Choroid plexus epithelial cell (primary cell): ENCODE results near the gene MGAT2.
A peak's percentile ranks its signal among the peaks of the same experiment; 100 is the strongest.

Experiments used
- DNase-seq: peaks from one replicate; pipeline ENCODE4 v3.0.0-alpha.2; 2010; ENCODE audit warnings: low read depth
- H3K4me3 ChIP-seq: 2 replicates; pipeline ENCODE4 v1.5.1; 2011; ENCODE audit warnings: low read depth, mild to moderate bottlenecking, control low read depth, low read length, moderate library complexity
- TF ChIP-seq, protein P1 (sequence below): conservative IDR thresholded peaks from 2 replicates; pipeline ENCODE4 v1.5.1; 2011; ENCODE audit warnings: low read depth, mild to moderate bottlenecking, control low read depth, inconsistent platforms, low read length, moderate library complexity

Gene MGAT2

DNA sequence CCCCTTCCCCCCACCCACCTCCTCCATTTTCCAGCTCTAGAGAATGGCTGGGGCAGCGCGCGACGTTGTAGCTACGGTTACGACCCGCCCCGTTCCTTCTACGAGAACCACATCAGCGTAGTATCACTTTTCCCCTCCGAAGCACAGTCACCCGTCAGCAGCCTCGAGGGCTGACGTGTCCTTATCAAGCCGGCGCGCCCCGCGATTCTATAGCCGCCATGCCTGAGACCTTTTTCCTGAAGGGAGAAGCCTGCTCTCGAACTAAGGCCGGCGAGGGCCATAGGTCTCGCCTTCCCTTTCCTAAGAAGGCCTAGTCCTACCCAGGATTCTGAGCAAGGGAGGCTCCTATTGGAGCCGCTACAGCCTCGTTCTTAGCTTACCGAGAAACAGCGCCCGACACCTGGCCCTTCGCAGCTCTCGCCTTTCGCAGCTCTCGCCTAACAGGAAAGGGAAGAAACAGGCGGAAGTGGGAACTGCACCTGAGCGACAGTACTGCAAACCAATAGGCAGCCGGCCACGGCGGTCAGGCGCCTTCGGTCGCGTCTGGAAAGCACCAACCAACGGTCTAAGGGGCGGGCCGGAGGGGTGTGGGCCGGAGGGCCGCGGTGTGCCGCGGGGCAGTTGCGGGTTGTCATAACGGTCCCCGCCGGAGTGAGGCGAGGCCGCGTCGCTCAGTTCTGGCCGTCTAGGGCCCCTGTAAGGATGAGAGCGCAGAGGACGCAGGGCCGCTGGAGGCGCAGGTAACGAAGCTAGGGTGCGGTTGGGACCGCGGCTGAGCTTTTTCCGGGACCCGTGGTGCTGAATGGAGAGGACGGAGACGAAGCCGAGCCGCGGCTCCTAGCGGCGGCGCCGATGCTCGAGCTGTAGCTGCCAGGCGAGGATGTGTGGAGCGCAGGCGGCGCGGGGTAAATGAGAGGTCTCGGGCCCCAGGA, at the start of gene MGAT2, which contains the start of gene RPL36AL:
MGAT2 (plus strand) TSS at position 618 of the 932 bp plus-strand sequence. CDS start 470 bp downstream, outside the sequence.
RPL36AL (minus strand) TSS at position 445 of the 932 bp plus-strand sequence. CDS start 1,522 bp downstream, outside the sequence.
- DNase-seq: peak; percentile 99

DNA sequence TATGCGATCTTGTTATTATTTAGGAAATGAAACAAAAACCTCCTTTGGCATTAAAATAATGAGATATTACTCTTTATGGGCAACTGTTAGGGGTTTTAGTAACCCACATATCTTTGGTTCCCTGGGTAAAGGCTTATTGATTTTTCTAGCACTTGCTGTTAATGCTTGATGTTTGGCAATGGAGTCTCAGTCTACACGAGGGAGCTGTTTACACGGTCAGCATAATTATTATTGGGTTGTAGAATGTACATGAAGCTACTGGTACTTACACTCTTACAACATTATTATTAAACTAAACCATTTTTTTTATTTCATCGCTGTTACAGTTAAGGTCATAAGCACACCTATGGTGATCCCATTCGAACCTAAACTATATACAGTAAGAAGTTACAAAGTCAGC, 46.6 kb upstream of the MGAT2 start:
- TF ChIP-seq, protein P1, sequence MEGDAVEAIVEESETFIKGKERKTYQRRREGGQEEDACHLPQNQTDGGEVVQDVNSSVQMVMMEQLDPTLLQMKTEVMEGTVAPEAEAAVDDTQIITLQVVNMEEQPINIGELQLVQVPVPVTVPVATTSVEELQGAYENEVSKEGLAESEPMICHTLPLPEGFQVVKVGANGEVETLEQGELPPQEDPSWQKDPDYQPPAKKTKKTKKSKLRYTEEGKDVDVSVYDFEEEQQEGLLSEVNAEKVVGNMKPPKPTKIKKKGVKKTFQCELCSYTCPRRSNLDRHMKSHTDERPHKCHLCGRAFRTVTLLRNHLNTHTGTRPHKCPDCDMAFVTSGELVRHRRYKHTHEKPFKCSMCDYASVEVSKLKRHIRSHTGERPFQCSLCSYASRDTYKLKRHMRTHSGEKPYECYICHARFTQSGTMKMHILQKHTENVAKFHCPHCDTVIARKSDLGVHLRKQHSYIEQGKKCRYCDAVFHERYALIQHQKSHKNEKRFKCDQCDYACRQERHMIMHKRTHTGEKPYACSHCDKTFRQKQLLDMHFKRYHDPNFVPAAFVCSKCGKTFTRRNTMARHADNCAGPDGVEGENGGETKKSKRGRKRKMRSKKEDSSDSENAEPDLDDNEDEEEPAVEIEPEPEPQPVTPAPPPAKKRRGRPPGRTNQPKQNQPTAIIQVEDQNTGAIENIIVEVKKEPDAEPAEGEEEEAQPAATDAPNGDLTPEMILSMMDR: no peak
- H3K4me3 ChIP-seq: no peak overlapping the region
- no peak for DNase-seq

More for the DNA sequence above, at the start of gene MGAT2, which contains the start of gene RPL36AL:
- peak within 1 kb of the TSS; percentile 94 for H3K4me3 ChIP-seq
- TF ChIP-seq, protein P1: peak; percentile 58

DNA sequence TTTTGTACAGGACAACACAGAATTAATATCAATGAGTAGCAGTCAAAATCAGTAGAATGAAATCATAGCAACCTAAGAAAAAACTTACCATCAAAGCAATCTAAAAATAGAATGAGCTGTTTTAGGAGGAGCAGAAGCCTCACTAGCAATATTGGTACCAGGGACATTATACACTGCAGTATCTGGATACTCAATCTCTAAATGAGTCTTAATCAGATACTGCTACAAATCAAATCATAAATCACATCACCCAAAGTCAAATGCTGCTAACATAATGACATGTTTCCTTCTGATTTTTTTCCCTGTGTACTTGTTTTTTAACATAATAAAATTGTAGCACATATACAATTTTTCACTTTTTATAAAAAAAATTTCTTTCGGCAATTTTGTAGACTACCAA, 42.5 kb upstream of the MGAT2 start:
- no peak overlapping the region for H3K4me3 ChIP-seq
- TF ChIP-seq, protein P1: no peak

DNA sequence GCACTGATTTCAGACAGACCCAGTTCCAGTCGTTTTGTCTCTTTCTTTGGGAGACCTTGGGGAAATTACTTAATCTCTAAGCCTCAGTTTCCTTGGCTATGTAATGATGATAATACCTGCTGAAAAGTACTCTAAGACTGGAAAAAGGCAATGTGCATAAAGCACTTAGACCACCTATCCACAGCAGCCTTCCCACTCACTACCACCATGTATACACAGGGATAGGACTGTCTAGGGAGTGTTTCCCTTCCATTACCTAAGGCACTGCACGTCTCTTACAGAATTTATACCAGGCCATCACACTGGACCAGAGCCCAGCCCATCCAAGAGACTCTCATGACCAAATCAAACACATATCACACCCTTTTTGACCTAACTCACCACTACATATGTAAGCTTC, 40.8 kb upstream of the MGAT2 start:
- TF ChIP-seq, protein P1: no peak
- no peak overlapping the region for H3K4me3 ChIP-seq

More for the DNA sequence above, 42.5 kb upstream of the MGAT2 start:
- no peak for DNase-seq

DNA sequence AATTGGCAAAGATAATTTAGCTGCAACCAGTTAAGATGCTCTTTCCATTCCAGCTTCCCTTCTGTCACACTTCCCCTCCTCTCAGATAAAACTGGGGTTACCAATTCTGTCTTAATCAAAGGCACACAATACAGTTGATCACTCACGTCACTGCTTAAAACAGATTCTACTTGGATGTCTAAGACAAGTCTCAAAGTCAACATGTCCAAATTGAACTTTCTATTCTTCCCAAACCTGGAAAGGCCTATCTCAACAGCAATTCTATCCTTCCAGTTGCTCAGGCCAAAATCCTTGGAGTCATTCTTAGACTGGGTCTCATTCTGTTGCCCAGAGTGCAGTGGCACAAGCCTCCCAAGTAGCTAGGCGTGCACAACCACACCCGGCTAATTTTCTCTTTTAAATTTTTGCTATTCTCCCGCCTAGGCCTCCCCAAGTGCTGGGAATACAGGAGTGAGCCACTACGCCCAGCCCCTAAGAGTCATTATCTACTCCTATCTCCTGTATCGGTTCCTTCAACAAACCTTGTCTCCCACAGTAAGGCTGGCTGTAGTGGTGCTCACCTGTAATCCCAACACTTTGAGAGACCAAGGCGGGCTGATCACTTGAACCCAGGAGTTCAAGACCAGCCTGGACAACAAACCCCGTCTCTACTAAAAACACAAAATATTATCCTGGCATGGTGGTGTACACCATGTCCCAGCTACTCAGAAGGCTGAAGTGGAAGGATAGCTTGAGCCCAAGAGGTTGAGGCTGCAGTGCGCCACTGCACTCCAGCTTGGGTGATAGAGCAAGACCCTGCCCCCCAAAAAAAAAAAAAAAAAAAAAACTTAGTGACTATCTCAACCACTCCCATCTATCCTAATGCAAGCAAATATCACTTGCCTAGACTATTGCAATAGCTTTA, 39.1 kb upstream of the MGAT2 start:
- no peak overlapping the region for H3K4me3 ChIP-seq
- TF ChIP-seq, protein P1: no peak
- no peak for DNase-seq

More for the DNA sequence above, 40.8 kb upstream of the MGAT2 start:
- no peak for DNase-seq

DNA sequence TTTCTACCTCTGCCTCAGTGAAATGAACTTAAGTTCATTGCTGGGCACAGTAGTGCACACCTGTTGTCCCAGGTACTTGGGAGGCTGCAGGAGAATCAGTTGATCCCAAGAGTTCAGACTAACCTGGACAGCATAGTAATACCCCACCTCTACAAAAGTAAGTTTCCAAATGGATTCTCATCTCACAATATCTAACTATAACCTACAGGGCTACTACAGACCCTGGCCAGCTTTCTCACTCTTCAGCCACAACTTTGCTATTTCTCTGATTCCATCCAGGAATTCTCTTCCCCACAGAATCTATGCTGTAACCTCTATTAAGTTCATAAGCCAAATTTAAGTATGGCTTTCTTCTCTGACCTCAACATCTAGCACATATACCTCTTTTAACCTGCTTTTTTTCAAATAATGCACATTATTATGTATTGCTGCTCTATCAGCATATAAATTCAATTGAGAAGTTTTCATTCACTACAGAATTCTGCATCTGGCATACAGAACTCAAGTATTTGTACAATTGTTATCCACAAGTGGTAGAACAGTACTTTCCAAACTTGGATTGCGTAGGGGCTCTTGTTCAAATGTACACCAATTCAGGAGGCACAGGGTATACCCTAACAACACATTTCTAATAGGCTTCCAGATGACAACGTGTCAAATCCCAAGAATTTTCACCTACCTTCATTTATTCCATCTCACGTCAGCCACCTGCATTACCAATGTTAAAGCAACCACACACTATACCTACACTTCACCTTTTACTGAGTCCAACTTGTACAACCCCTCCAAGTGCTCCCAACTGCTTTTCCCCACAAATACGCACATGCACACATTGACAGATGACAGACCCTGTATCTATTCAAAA, 38.3 kb upstream of the MGAT2 start:
- TF ChIP-seq, protein P1: no peak
- no peak overlapping the region for H3K4me3 ChIP-seq
- no peak for DNase-seq
